ENCODE measurements around the gene CASQ2.

Gene CASQ2

GRCh38 chr1:115705085-115705951 is 63.2 kb downstream of the CASQ2 start:
- H3K36me3 ChIP-seq: no peaks in the 10 kb centered on the region
- H3K27me3 ChIP-seq: no peaks in the 10 kb centered on the region; the same call in 1 of the 2 replicates
- DNase-seq: no peak
- TF ChIP-seq CTCF (IDR thresholded peaks at IDR 0.05; ENCODE audit: low read depth, low read length): no peak
- no peak overlapping the region for H3K4me3 ChIP-seq (ENCODE audit: low read depth, low read length)
- no peaks in the 10 kb centered on the region for H3K4me1 ChIP-seq
- H3K9me3 ChIP-seq: no peaks in the 10 kb centered on the region

- no peaks in the 10 kb centered on the region for H3K27me3 ChIP-seq
- DNase-seq: no peak
- no peak for TF ChIP-seq CTCF (IDR thresholded peaks at IDR 0.05; ENCODE audit: low read depth, low read length)
Observed at GRCh38 chr1:115702959-115703358, 65.6 kb downstream of the CASQ2 start.

GRCh38 chr1:115701090-115701489 is 67.4 kb downstream of the CASQ2 start:
- TF ChIP-seq CTCF (IDR thresholded peaks at IDR 0.05; ENCODE audit: low read depth, low read length): no peak
- no peak for DNase-seq

More at GRCh38 chr1:115702959-115703358, 65.6 kb downstream of the CASQ2 start:
- no peaks in the 10 kb centered on the region for H3K9me3 ChIP-seq
- H3K36me3 ChIP-seq: no peaks in the 10 kb centered on the region
- H3K4me3 ChIP-seq (ENCODE audit: low read depth, low read length): no peak overlapping the region
- no peaks in the 10 kb centered on the region for H3K4me1 ChIP-seq

GRCh38 chr1:115697619-115698018 is 70.9 kb downstream of the CASQ2 start:
- H3K4me3 ChIP-seq (ENCODE audit: low read depth, low read length): no peak overlapping the region
- H3K36me3 ChIP-seq: no peaks in the 10 kb centered on the region
- no peaks in the 10 kb centered on the region for H3K9me3 ChIP-seq
- DNase-seq: no peak
- peaks cover 2% of the 10 kb centered on the region; the same call in 1 of the 2 replicates for H3K27me3 ChIP-seq
- H3K4me1 ChIP-seq: no peaks in the 10 kb centered on the region
- no peak for TF ChIP-seq CTCF (IDR thresholded peaks at IDR 0.05; ENCODE audit: low read depth, low read length)

More at GRCh38 chr1:115701090-115701489, 67.4 kb downstream of the CASQ2 start:
- H3K4me3 ChIP-seq (ENCODE audit: low read depth, low read length): no peak overlapping the region
- no peaks in the 10 kb centered on the region for H3K36me3 ChIP-seq
- no peaks in the 10 kb centered on the region for H3K4me1 ChIP-seq
- peaks cover under 1% of the 10 kb centered on the region; the same call in 1 of the 2 replicates for H3K27me3 ChIP-seq
- no peaks in the 10 kb centered on the region for H3K9me3 ChIP-seq

- TF ChIP-seq CTCF (IDR thresholded peaks at IDR 0.05; ENCODE audit: low read depth, low read length): no peak
- H3K27me3 ChIP-seq: peaks cover 2% of the 10 kb centered on the region; the same call in 1 of the 2 replicates
- no peak for DNase-seq
Observed at GRCh38 chr1:115694805-115695204, 73.7 kb downstream of the CASQ2 start.

GRCh38 chr1:115692224-115692623 is 76.3 kb downstream of the CASQ2 start:
- Histone ChIP-seq H3K36me3 (no peaks in the 10 kb centered on the region), H3K4me3 (ENCODE audit: low read depth, low read length) (no peak overlapping the region), H3K27me3 (peaks cover 2% of the 10 kb centered on the region; the same call in 1 of the 2 replicates), H3K4me1 (no peaks in the 10 kb centered on the region), H3K9me3 (no peaks in the 10 kb centered on the region)
- TF ChIP-seq CTCF (IDR thresholded peaks at IDR 0.05; ENCODE audit: low read depth, low read length): no peak
- no peak for DNase-seq

More at GRCh38 chr1:115694805-115695204, 73.7 kb downstream of the CASQ2 start:
- H3K4me1 ChIP-seq: no peaks in the 10 kb centered on the region
- no peaks in the 10 kb centered on the region for H3K9me3 ChIP-seq
- no peaks in the 10 kb centered on the region for H3K36me3 ChIP-seq
- H3K4me3 ChIP-seq (ENCODE audit: low read depth, low read length): no peak overlapping the region
